Prostate gland (tissue), 2 donors: ENCODE data around the gene MAMLD1. TPM values are rescaled to one million over a fixed set of nuclear protein-coding genes. Genes with fewer than 3 reads are reported as not detected.

ENCODE experiments used
- DNase-seq: peaks from one replicate; pipeline ENCODE4 v3.0.0-alpha.2; 2019; ENCODE audit warnings: low spot score
- H3K27ac ChIP-seq, 2 donors: fragments of 200-600 bp; sonication (generic); 2 replicates each; pipeline ENCODE4 v1.5.1; 2017 to 2019
- H3K27me3 ChIP-seq: fragments of 200-600 bp; sonication (generic); replicated peaks from 2 replicates; pipeline ENCODE4 v1.5.1; 2019; ENCODE audit not compliant: insufficient read depth
- H3K36me3 ChIP-seq, 2 donors: fragments of 200-600 bp; sonication (generic); 1 replicate in 1 of 2; 2 replicates in 1 of 2; pipeline versions ENCODE4 v1.5.1 to v1.8.1; 2017 to 2019
- H3K4me1 ChIP-seq: fragments of 200-600 bp; sonication (generic); replicated peaks from 2 replicates; pipeline ENCODE4 v1.5.1; 2019
- H3K4me3 ChIP-seq, 2 donors: fragments of 200-600 bp; sonication (generic); 2 replicates each; pipeline ENCODE4 v1.5.1; 2017 to 2019
- H3K9me3 ChIP-seq: fragments of 200-600 bp; sonication (generic); 2 replicates; pipeline ENCODE4 v1.5.1; 2017
- CTCF ChIP-seq, 4 experiments: fragments of 200-600 bp in 2 of 4; fragments of 450-650 bp in 2 of 4; sonication (generic) in 2 of 4; IDR thresholded peaks; 1 replicate in 3 of 4; 2 replicates in 1 of 4; pipeline ENCODE4 v1.5.1; 2016 to 2019; ENCODE audit warnings: antibody characterized with exemption in 4 of 4, mild to moderate bottlenecking in 2 of 4, moderate library complexity in 2 of 4
- POLR2A ChIP-seq: fragments of 450-650 bp; IDR thresholded peaks from one replicate; pipeline ENCODE4 v1.6.1; 2016; ENCODE audit warnings: antibody characterized with exemption, mild to moderate bottlenecking
- POLR2AphosphoS5 ChIP-seq: sonication (generic); formaldehyde crosslinking; IDR thresholded peaks from one replicate; pipeline ENCODE4 v1.6.1; 2017; ENCODE audit warnings: antibody characterized with exemption
- WGBS: methylation state at CpG from one replicate; pipeline ENCODE4 v1.1.5; 2018; 5-methylcytosine and 5-hydroxymethylcytosine counted together
- intact Hi-C: fragments of 100-400 bp; cut with DNase I; formaldehyde crosslinking; loops from one replicate; pipeline ENCODE4 v1.14.2; 2022
- total RNA-seq, 2 donors: library from RNA; depleted of rRNA; stranded (reverse); fragments of >200 nt; gene quantifications; one replicate each; pipeline ENCODE4 v1.1.0, GENCODE V29; 2016

Gene MAMLD1
- total RNA-seq, 2 donors from 2014 or later: 2.2 to 51.7 TPM

- H3K36me3 ChIP-seq: no peaks in the 10 kb centered on the region
- no peaks in the 10 kb centered on the region for H3K4me1 ChIP-seq
- no peaks in the 10 kb centered on the region for H3K27me3 ChIP-seq
- H3K27ac ChIP-seq: no peak overlapping the region
- TF ChIP-seq POLR2A: no peak
- TF ChIP-seq CTCF (IDR thresholded peaks at IDR 0.05): no peak
- TF ChIP-seq POLR2AphosphoS5: no peak
- WGBS: 39% methylated on average over 6 of the region's 6 CpGs
- intact Hi-C loops: no loop called here
- no peaks in the 10 kb centered on the region for H3K9me3 ChIP-seq
- DNase-seq: no peak
- H3K4me3 ChIP-seq: no peak overlapping the region
These were observed 119.6 kb downstream of the MAMLD1 start for GRCh38 chrX:150482537-150483206.

- no peaks in the 10 kb centered on the region for H3K27me3 ChIP-seq
- TF ChIP-seq POLR2A (no peak), CTCF (IDR thresholded peaks at IDR 0.05) (no peak), POLR2AphosphoS5 (no peak)
- no peak overlapping the region for H3K4me3 ChIP-seq
- no peaks in the 10 kb centered on the region for H3K4me1 ChIP-seq
- 90% methylated on average over 8 of the region's 8 CpGs for WGBS
- no peaks in the 10 kb centered on the region for H3K9me3 ChIP-seq
- no peak for DNase-seq
- H3K27ac ChIP-seq: no peak overlapping the region
- H3K36me3 ChIP-seq: no peaks in the 10 kb centered on the region
- intact Hi-C loops: no loop called here
These were observed 120.4 kb downstream of the MAMLD1 start for GRCh38 chrX:150483356-150483985.

DNA sequence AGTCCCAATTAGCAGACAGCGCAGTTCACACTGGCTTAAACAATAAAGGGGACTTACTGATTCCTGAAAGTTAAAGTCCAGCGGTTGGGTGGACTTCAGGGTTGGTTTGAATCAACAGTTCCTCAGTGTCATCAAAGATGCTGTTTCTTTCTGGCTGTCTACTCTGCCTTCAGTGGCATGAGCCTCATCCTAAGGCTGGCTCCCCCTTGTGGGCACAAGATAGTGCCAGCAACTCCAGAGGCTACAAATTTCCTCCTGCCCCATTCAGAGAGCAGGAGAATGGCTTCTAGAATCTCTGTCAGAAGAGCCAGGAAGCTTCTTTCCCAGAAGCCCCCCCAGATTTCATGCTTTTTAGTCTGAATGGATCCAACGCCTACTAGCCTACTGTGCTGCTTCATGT is 122.9 kb downstream of the MAMLD1 start:
- H3K4me1 ChIP-seq: no peaks in the 10 kb centered on the region
- DNase-seq: peak; percentile 38
- intact Hi-C loops: no loop called here
- TF ChIP-seq CTCF (IDR thresholded peaks at IDR 0.05) (peak in 3 of 4 experiments; percentile 28 to 52 (median 46)), POLR2A (no peak)
- no peaks in the 10 kb centered on the region for H3K27me3 ChIP-seq
- no peak overlapping the region for H3K27ac ChIP-seq
- WGBS: 71% methylated on average over 3 of the region's 3 CpGs
- no peaks in the 10 kb centered on the region for H3K9me3 ChIP-seq
- H3K36me3 ChIP-seq: no peaks in the 10 kb centered on the region
- H3K4me3 ChIP-seq: no peak overlapping the region

- DNase-seq: no peak
- H3K36me3 ChIP-seq: no peaks in the 10 kb centered on the region
- intact Hi-C loops: no loop called here
- H3K4me1 ChIP-seq: no peaks in the 10 kb centered on the region
- no peak overlapping the region for H3K27ac ChIP-seq
- no peak overlapping the region for H3K4me3 ChIP-seq
- H3K9me3 ChIP-seq: no peaks in the 10 kb centered on the region
- no peak for TF ChIP-seq POLR2AphosphoS5
- TF ChIP-seq CTCF (IDR thresholded peaks at IDR 0.05): no peak
- TF ChIP-seq POLR2A: no peak
- WGBS: 93% methylated on average over 5 of the region's 5 CpGs
- H3K27me3 ChIP-seq: no peaks in the 10 kb centered on the region
These were observed 124.4 kb downstream of the MAMLD1 start for GRCh38 chrX:150487369-150488094.
